ENCODE data around the gene PPM1B.

- TF ChIP-seq CTCF (IDR thresholded peaks at IDR 0.05) (no peak), POLR2A (IDR thresholded peaks at IDR 0.05) (no peak)
Observed at GRCh38 chr2:44212302-44212701, 43.6 kb downstream of the PPM1B start.

Data from esophagus squamous epithelium (tissue), 4 donors.